Stimulated activated naive CD8-positive, alpha-beta T cell treated with anti-CD3 and anti-CD28 coated beads, Interleukin-15, amount 100 ng/mL, for 72 hours (primary cell): Measurements from ENCODE around the gene HPS4.
A peak's percentile ranks its signal among the peaks of the same experiment; 100 is the strongest.

Experiments
- ATAC-seq: fragments of 150-1000 bp; cut with Tn5 transposase; 2 replicates; pipeline ENCODE4 v1.10.0; 2021; ENCODE audit warnings: mild to moderate bottlenecking, moderate library complexity
- DNase-seq, 2 donors: peaks; one replicate each; pipeline ENCODE4 v3.0.0; 2021 to 2022
- H3K27ac Mint-ChIP-seq, 2 donors: one replicate each; pipeline ENCODE4 v1.8.0; 2022; ENCODE audit warnings: mild to moderate bottlenecking in 2 of 2, mixed read lengths in 2 of 2, moderate library complexity in 2 of 2
- H3K27me3 Mint-ChIP-seq: one replicate; pipeline ENCODE4 v1.8.0; 2022; ENCODE audit warnings: mixed read lengths
- H3K4me1 Mint-ChIP-seq: one replicate; pipeline ENCODE4 v1.8.0; 2022; ENCODE audit warnings: mild to moderate bottlenecking, mixed read lengths
- H3K4me3 Mint-ChIP-seq, 2 donors: one replicate each; pipeline ENCODE4 v1.8.0; 2022; ENCODE audit warnings: mild to moderate bottlenecking in 2 of 2, mixed read lengths in 2 of 2, moderate library complexity in 1 of 2
- H3K9me3 Mint-ChIP-seq, 2 donors: one replicate each; pipeline ENCODE4 v1.8.0; 2022; ENCODE audit warnings: mixed read lengths in 2 of 2

The HPS4 gene

GRCh38 chr22:26483043-26483438, 542 bp downstream of the HPS4 start:
- DNase-seq (no peak), ATAC-seq (peak; percentile 1)
- Mint-ChIP-seq H3K4me1 (peaks cover 79% of the 10 kb centered on the region), H3K27me3 (no peaks in the 10 kb centered on the region), H3K9me3 (no peaks in the 10 kb centered on the region), H3K27ac (peak overlapping the region; percentile 97 to 98), H3K4me3 (peak overlapping the region; percentile 98 to 99)

GRCh38 chr22:26482161-26482560, 1.4 kb downstream of the HPS4 start:
- H3K9me3 Mint-ChIP-seq = no peaks in the 10 kb centered on the region
- DNase-seq = no peak
- H3K4me1 Mint-ChIP-seq = peaks cover 83% of the 10 kb centered on the region
- H3K4me3 Mint-ChIP-seq = peak overlapping the region; percentile 98 to 99
- ATAC-seq = no peak
- H3K27me3 Mint-ChIP-seq = no peaks in the 10 kb centered on the region
- H3K27ac Mint-ChIP-seq = peak overlapping the region in 1 of 2 donors; percentile 98

- no peaks in the 10 kb centered on the region for H3K9me3 Mint-ChIP-seq
- H3K27ac Mint-ChIP-seq = peak overlapping the region in 1 of 2 donors; percentile 87
- no peak for DNase-seq
- no peaks in the 10 kb centered on the region for H3K27me3 Mint-ChIP-seq
- H3K4me3 Mint-ChIP-seq = peak overlapping the region; percentile 98 to 99
- no peak for ATAC-seq
- H3K4me1 Mint-ChIP-seq = peaks cover 87% of the 10 kb centered on the region
Measured at GRCh38 chr22:26481694-26482093, 1.9 kb downstream of the HPS4 start.

- DNase-seq = no peak
- no peaks in the 10 kb centered on the region for H3K9me3 Mint-ChIP-seq
- ATAC-seq = no peak
- H3K4me3 Mint-ChIP-seq = peak overlapping the region; percentile 98 to 99
- no peaks in the 10 kb centered on the region for H3K27me3 Mint-ChIP-seq
- H3K27ac Mint-ChIP-seq = peak overlapping the region in 1 of 2 donors; percentile 47
- H3K4me1 Mint-ChIP-seq = peaks cover 88% of the 10 kb centered on the region
Measured at GRCh38 chr22:26481112-26481693, 2.4 kb downstream of the HPS4 start.

GRCh38 chr22:26480611-26480932, 3.0 kb downstream of the HPS4 start:
- ATAC-seq (no peak), DNase-seq (no peak)
- peaks cover 82% of the 10 kb centered on the region for H3K4me1 Mint-ChIP-seq
- peak overlapping the region; percentile 98 to 99 for H3K4me3 Mint-ChIP-seq
- no peaks in the 10 kb centered on the region for H3K9me3 Mint-ChIP-seq
- H3K27ac Mint-ChIP-seq = peak overlapping the region; percentile 14 to 47
- no peaks in the 10 kb centered on the region for H3K27me3 Mint-ChIP-seq

GRCh38 chr22:26479792-26480610, 3.6 kb downstream of the HPS4 start:
- Mint-ChIP-seq H3K27ac (peak overlapping the region; percentile 51 to 85), H3K27me3 (no peaks in the 10 kb centered on the region), H3K4me3 (peak overlapping the region; percentile 98 to 99), H3K4me1 (peaks cover 76% of the 10 kb centered on the region), H3K9me3 (no peaks in the 10 kb centered on the region)
- DNase-seq (no peak), ATAC-seq (no peak)

- no peaks in the 10 kb centered on the region for H3K27me3 Mint-ChIP-seq
- ATAC-seq (no peak), DNase-seq (no peak)
- H3K9me3 Mint-ChIP-seq = no peaks in the 10 kb centered on the region
- peak overlapping the region; percentile 98 to 99 for H3K4me3 Mint-ChIP-seq
- peaks cover 74% of the 10 kb centered on the region for H3K4me1 Mint-ChIP-seq
- H3K27ac Mint-ChIP-seq = peak overlapping the region; percentile 51 to 85
Measured at GRCh38 chr22:26479043-26479791, 4.4 kb downstream of the HPS4 start.

- Mint-ChIP-seq H3K4me3 (no peak overlapping the region), H3K27ac (no peak overlapping the region), H3K27me3 (no peaks in the 10 kb centered on the region), H3K9me3 (no peaks in the 10 kb centered on the region), H3K4me1 (peaks cover 65% of the 10 kb centered on the region)
- ATAC-seq (no peak), DNase-seq (no peak)
Measured at GRCh38 chr22:26477341-26477731, 6.2 kb downstream of the HPS4 start.

- Mint-ChIP-seq H3K27me3 (no peaks in the 10 kb centered on the region), H3K4me1 (peaks cover 60% of the 10 kb centered on the region), H3K27ac (peak overlapping the region in 1 of 2 donors; percentile 5), H3K4me3 (no peak overlapping the region), H3K9me3 (no peaks in the 10 kb centered on the region)
- ATAC-seq (peak; percentile 78), DNase-seq (no peak)
Measured at GRCh38 chr22:26476705-26477340, 6.8 kb downstream of the HPS4 start.

- H3K27ac Mint-ChIP-seq = no peak overlapping the region
- H3K4me3 Mint-ChIP-seq = no peak overlapping the region
- ATAC-seq = peak; percentile 43
- H3K9me3 Mint-ChIP-seq = no peaks in the 10 kb centered on the region
- H3K4me1 Mint-ChIP-seq = peaks cover 38% of the 10 kb centered on the region
- no peaks in the 10 kb centered on the region for H3K27me3 Mint-ChIP-seq
- DNase-seq = no peak
Measured at GRCh38 chr22:26474682-26475081, 8.9 kb downstream of the HPS4 start.

- no peak for DNase-seq
- H3K27me3 Mint-ChIP-seq = no peaks in the 10 kb centered on the region
- H3K27ac Mint-ChIP-seq = no peak overlapping the region
- no peaks in the 10 kb centered on the region for H3K9me3 Mint-ChIP-seq
- no peak for ATAC-seq
- no peak overlapping the region for H3K4me3 Mint-ChIP-seq
- peaks cover 9% of the 10 kb centered on the region for H3K4me1 Mint-ChIP-seq
Measured at GRCh38 chr22:26471522-26471921, 12.1 kb downstream of the HPS4 start.

GRCh38 chr22:26470807-26471206, 12.8 kb downstream of the HPS4 start:
- no peaks in the 10 kb centered on the region for H3K27me3 Mint-ChIP-seq
- DNase-seq = no peak

GRCh38 chr22:26466196-26466595, 17.4 kb downstream of the HPS4 start:
- Mint-ChIP-seq H3K27ac (no peak overlapping the region), H3K27me3 (no peaks in the 10 kb centered on the region), H3K4me1 (no peaks in the 10 kb centered on the region), H3K9me3 (no peaks in the 10 kb centered on the region), H3K4me3 (no peak overlapping the region)
- DNase-seq = no peak
- no peak for ATAC-seq

More at GRCh38 chr22:26470807-26471206, 12.8 kb downstream of the HPS4 start:
- no peak for ATAC-seq
- H3K4me1 Mint-ChIP-seq = peaks cover 6% of the 10 kb centered on the region
- H3K4me3 Mint-ChIP-seq = no peak overlapping the region
- H3K27ac Mint-ChIP-seq = no peak overlapping the region
- no peaks in the 10 kb centered on the region for H3K9me3 Mint-ChIP-seq

GRCh38 chr22:26464312-26464711, 19.3 kb downstream of the HPS4 start:
- ATAC-seq (no peak), DNase-seq (no peak)
- Mint-ChIP-seq H3K27me3 (no peaks in the 10 kb centered on the region), H3K9me3 (no peaks in the 10 kb centered on the region), H3K27ac (peak overlapping the region in 1 of 2 donors; percentile 29), H3K4me1 (no peaks in the 10 kb centered on the region), H3K4me3 (no peak overlapping the region)

- H3K9me3 Mint-ChIP-seq = no peaks in the 10 kb centered on the region
- no peak overlapping the region for H3K27ac Mint-ChIP-seq
- no peaks in the 10 kb centered on the region for H3K4me1 Mint-ChIP-seq
- DNase-seq = no peak
- H3K27me3 Mint-ChIP-seq = no peaks in the 10 kb centered on the region
- no peak for ATAC-seq
- no peak overlapping the region for H3K4me3 Mint-ChIP-seq
Measured at GRCh38 chr22:26463688-26464087, 19.9 kb downstream of the HPS4 start.
